ENCODE results near the gene MAP2K2. TPM values are rescaled to one million over a fixed set of nuclear protein-coding genes. Genes with fewer than 3 reads are reported as not detected.

MAP2K2 gene
- polyA plus RNA-seq, 2 of the 4 experiments (the other 2 are of a cell fraction), result 41.7 to 115 TPM

GRCh38 chr19:4051175-4052101 lies 72.5 kb downstream of the MAP2K2 start:
- FAIRE-seq (no peak), DNase-seq (ENCODE audit: low read depth in 1 of 2, low spot score in 1 of 2) (peak in 1 of 2 experiments; percentile 39), ATAC-seq (peak; percentile 55 to 59)
- TF ChIP-seq HMGXB4 (CRISPR knock-in tag; IDR thresholded peaks at IDR 0.05; ENCODE audit: borderline replicate concordance) (no peak), ZNF302 (CRISPR knock-in tag; IDR thresholded peaks at IDR 0.05) (no peak), FOSL2 (IDR thresholded peaks at IDR 0.05) (no peak), FOSL2 (CRISPR knock-in tag; IDR thresholded peaks at IDR 0.05) (peak; percentile 21; the same call in 1 of the 2 replicates), NFE2L2 (conservative IDR thresholded peaks at IDR 0.05; ENCODE audit: low read length) (no peak)
- Histone ChIP-seq H3K4me1 (peaks cover 27% of the 10 kb centered on the region), H3K9me3 (no peaks in the 10 kb centered on the region), H3K27ac (peak overlapping the region; percentile 92 to 94), H3K4me3 (peak overlapping the region; percentile 35; the same call in 1 of the 3 replicates), H3K4me2 (peak overlapping the region; percentile 97)
- POLR2A ChIA-PET, result no interaction called here
- CTCF ChIA-PET, result interaction anchor here (1.1 kb wide), 1 partner anchor 153 kb away, joined by 3 read pairs; no protein-coding TSS in a partner anchor
- 90% methylated on average over 7 of the region's 15 CpGs for WGBS (ENCODE audit: missing lambda C conversion rate)

GRCh38 chr19:4049432-4049831 lies 74.5 kb downstream of the MAP2K2 start:
- H3K9me3 ChIP-seq, result no peaks in the 10 kb centered on the region
- no peak for TF ChIP-seq CHD4 (IDR thresholded peaks at IDR 0.05; ENCODE audit: borderline replicate concordance)
- no peak for TF ChIP-seq SREBF2 (IDR thresholded peaks at IDR 0.05)
- no peak for TF ChIP-seq HDAC2 (IDR thresholded peaks at IDR 0.05)
- TF ChIP-seq NFE2L2 (conservative IDR thresholded peaks at IDR 0.05; ENCODE audit: low read length), result no peak
- no peak for TF ChIP-seq HEYL (CRISPR knock-in tag; IDR thresholded peaks at IDR 0.05)
- no peak for TF ChIP-seq CEBPB (IDR thresholded peaks at IDR 0.05)
- TF ChIP-seq FOXS1 (CRISPR knock-in tag; IDR thresholded peaks at IDR 0.05), result no peak
- TF ChIP-seq REST (IDR thresholded peaks at IDR 0.05), result no peak
- TF ChIP-seq RNF2 (IDR thresholded peaks at IDR 0.05; ENCODE audit: borderline replicate concordance, low read depth), result no peak
- no peak for TF ChIP-seq KDM1A (IDR thresholded peaks at IDR 0.05; ENCODE audit: low read depth)
- TF ChIP-seq ELK1 (IDR thresholded peaks at IDR 0.05; ENCODE audit: low read depth, low read length), result no peak
- no peak for TF ChIP-seq RFX5 (IDR thresholded peaks at IDR 0.05)
- H3K27ac ChIP-seq, result no peak overlapping the region
- no peak overlapping the region for H3K4me3 ChIP-seq
- H3K4me2 ChIP-seq, result no peak overlapping the region
- ChIA-PET POLR2A (no interaction called here), CTCF (no interaction called here)
- ATAC-seq, result no peak
- FAIRE-seq, result no peak
- peaks cover 27% of the 10 kb centered on the region for H3K4me1 ChIP-seq
- 89% methylated on average over 10 of the region's 15 CpGs for WGBS (ENCODE audit: missing lambda C conversion rate)
- DNase-seq (ENCODE audit: low read depth in 1 of 2, low spot score in 1 of 2), result no peak

All from A549 (cell line).